Ovary (tissue), 3 donors: ENCODE results near the gene BMPR2.

Experiments
- CTCF ChIP-seq, 3 donors: fragments of 450-650 bp in 2 of 3; fragments of 200-600 bp in 1 of 3; IDR thresholded peaks; one replicate each; pipeline versions ENCODE4 v1.5.1 to v1.8.0; 2016 to 2022; ENCODE audit warnings: antibody characterized with exemption in 3 of 3, mild to moderate bottlenecking in 1 of 3
- EP300 ChIP-seq: sonication (generic); formaldehyde crosslinking; IDR thresholded peaks from one replicate; pipeline ENCODE4 v1.6.1; 2017; ENCODE audit warnings: antibody characterized with exemption
- POLR2A ChIP-seq: fragments of 450-650 bp; IDR thresholded peaks from one replicate; pipeline ENCODE4 v1.6.1; 2017; ENCODE audit warnings: antibody characterized with exemption, mild to moderate bottlenecking, moderate library complexity
- donor health status: DM: no; HTN: no; CAD: no.

DNA sequence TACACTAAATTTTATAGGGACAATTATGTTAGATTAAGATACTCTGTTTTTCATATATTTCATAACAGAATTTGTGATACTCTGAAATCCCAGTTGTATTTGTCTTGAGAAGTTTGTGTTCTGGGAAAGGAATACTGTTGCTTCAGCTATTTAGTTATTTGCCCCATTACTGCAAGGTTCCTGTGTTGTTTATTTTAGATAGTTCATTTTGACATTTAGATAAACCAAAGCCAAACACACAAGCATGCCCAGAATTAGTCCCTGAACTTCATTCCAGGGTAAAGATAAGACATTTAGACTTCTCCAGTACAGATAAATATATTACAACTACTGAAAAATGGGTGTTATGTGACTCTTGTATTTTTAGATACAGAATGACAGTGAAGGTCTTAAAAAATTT is 74.7 kb downstream of the BMPR2 start:
- no peak for TF ChIP-seq CTCF (IDR thresholded peaks at IDR 0.05)
- TF ChIP-seq POLR2A: no peak
- no peak for TF ChIP-seq EP300
